Natural killer cell (primary cell): Measurements from ENCODE around the gene NADK2. TPM values are rescaled to one million over a fixed set of nuclear protein-coding genes. Genes with fewer than 3 reads are reported as not detected.
"Not testable (repeated sequence)": the region's sequence is repeated elsewhere in the genome, so short reads cannot be mapped to it uniquely, and the experiment has no call there.

Source experiments
- ATAC-seq, 3 donors: fragments of 150-1000 bp in 2 of 3; fragments of 200-7000 bp in 1 of 3; cut with Tn5 transposase; 1 replicate in 1 of 3; 2 replicates in 2 of 3; pipeline ENCODE4 v1.10.0; 2021; ENCODE audit warnings: mild to moderate bottlenecking in 2 of 3, moderate library complexity in 2 of 3
- DNase-seq, 2 donors: peaks; one replicate each; pipeline versions ENCODE4 v3.0.0 to v3.0.0-alpha.2; 2013 to 2021; ENCODE audit warnings: mixed read lengths in 1 of 2
- H3K27ac ChIP-seq: one replicate; pipeline ENCODE4 v1.5.1; 2013; ENCODE audit warnings: mild to moderate bottlenecking, low read length
- H3K27me3 ChIP-seq: one replicate; pipeline ENCODE4 v1.6.1; 2013; ENCODE audit warnings: low read length; ENCODE audit not compliant: control insufficient read depth, insufficient read depth
- H3K36me3 ChIP-seq: one replicate; pipeline ENCODE4 v1.6.1; 2013; ENCODE audit warnings: low read length; ENCODE audit not compliant: control insufficient read depth, insufficient read depth
- H3K4me1 ChIP-seq: one replicate; pipeline ENCODE4 v1.6.1; 2013; ENCODE audit warnings: low read length; ENCODE audit not compliant: control insufficient read depth, insufficient read depth
- H3K4me3 ChIP-seq: one replicate; pipeline ENCODE4 v1.5.1; 2013; ENCODE audit warnings: low read length
- H3K9me3 ChIP-seq: one replicate; pipeline ENCODE4 v1.6.1; 2013; ENCODE audit warnings: low read length; ENCODE audit not compliant: control insufficient read depth, insufficient read depth
- H3K27ac Mint-ChIP-seq, 2 donors: one replicate each; pipeline ENCODE4 v1.8.0; 2022; ENCODE audit warnings: mild to moderate bottlenecking in 2 of 2, mixed read lengths in 2 of 2, moderate library complexity in 1 of 2
- H3K27me3 Mint-ChIP-seq, 2 donors: one replicate each; pipeline ENCODE4 v1.8.0; 2022; ENCODE audit warnings: low read depth in 2 of 2, mixed read lengths in 2 of 2
- H3K36me3 Mint-ChIP-seq: one replicate; pipeline ENCODE4 v1.8.0; 2022; ENCODE audit warnings: mixed read lengths
- H3K4me1 Mint-ChIP-seq, 2 donors: one replicate each; pipeline ENCODE4 v1.8.0; 2022; ENCODE audit warnings: mixed read lengths in 2 of 2
- H3K4me3 Mint-ChIP-seq: one replicate; pipeline ENCODE4 v1.8.0; 2022; ENCODE audit warnings: mild to moderate bottlenecking, moderate library complexity, mixed read lengths
- H3K9me3 Mint-ChIP-seq, 2 donors: one replicate each; pipeline ENCODE4 v1.8.0; 2022; ENCODE audit warnings: mixed read lengths in 2 of 2
- CTCF ChIP-seq: fragments of 200-600 bp; IDR thresholded peaks from one replicate; pipeline ENCODE4 v1.8.0; 2022; ENCODE audit warnings: antibody characterized with exemption
- WGBS: methylation state at CpG from one replicate; pipeline ENCODE4 v1.1.7; 2013; ENCODE audit warnings: missing lambda C conversion rate; ENCODE audit not compliant: insufficient coverage; 5-methylcytosine and 5-hydroxymethylcytosine counted together
- intact Hi-C: fragments of 100-400 bp; cut with micrococcal nuclease; formaldehyde crosslinking; loops from one replicate; pipeline ENCODE4 v1.14.2; 2022
- total RNA-seq, 4 donors: library from RNA; stranded (reverse); fragments of 120-200 nt in 1 of 4; gene quantifications; one replicate each; pipeline versions ENCODE4 v1.2.3 to v1.2.4, GENCODE V29; 2013 to 2022

The NADK2 gene
- total RNA-seq, result 10 to 100 TPM; 13.1 to 16.2 (median 14.3) TPM
- total RNA-seq (2013), result 21.2 TPM

- ATAC-seq, result peak; percentile 86 to 93 (median 86)
- Mint-ChIP-seq H3K9me3 (no peaks in the 10 kb centered on the region), H3K27me3 (no peaks in the 10 kb centered on the region), H3K4me1 (peaks cover 25 to 42% of the 10 kb centered on the region in 2 donors), H3K36me3 (no peaks in the 10 kb centered on the region), H3K4me3 (peak within 1 kb of the TSS; percentile 93), H3K27ac (peak within 1 kb of the TSS; percentile 54 to 92)
- Histone ChIP-seq H3K36me3 (no peaks in the 10 kb centered on the region), H3K27me3 (no peaks in the 10 kb centered on the region), H3K9me3 (no peaks in the 10 kb centered on the region), H3K4me3 (peak within 1 kb of the TSS; percentile 91), H3K27ac (peak within 1 kb of the TSS; percentile 95), H3K4me1 (peaks cover 15% of the 10 kb centered on the region)
- intact Hi-C loops, result loop anchor here (1.0 to 10.0 kb wide), 4 partner anchors 90 to 1133 kb away; partner anchors contain the start of genes NIPBL, NUP155, SKP2 and WDR70
- DNase-seq, result peak; percentile 93 to 96
- TF ChIP-seq CTCF, result peak; percentile 66
- under 1% methylated on average over 100 of the region's 100 CpGs for WGBS
These were observed at the start of gene NADK2 for GRCh38 chr5:36241631-36242533. NADK2 (minus strand) TSS chr5:36241925; CDS start chr5:36241798, 127 bp downstream.

GRCh38 chr5:36285837-36286615 is 44.3 kb upstream of the NADK2 start:
- ATAC-seq (no peak), DNase-seq (no peak)
- no peaks in the 10 kb centered on the region for H3K27me3 ChIP-seq
- no peak overlapping the region for H3K27ac Mint-ChIP-seq
- TF ChIP-seq CTCF, result no peak
- H3K27ac ChIP-seq, result no peak overlapping the region
- peaks cover 8% of the 10 kb centered on the region in 2 donors for H3K27me3 Mint-ChIP-seq
- no peaks in the 10 kb centered on the region for H3K9me3 ChIP-seq
- no peak overlapping the region for H3K4me3 ChIP-seq
- no peaks in the 10 kb centered on the region for H3K36me3 Mint-ChIP-seq
- intact Hi-C loops, result no loop called here
- no peaks in the 10 kb centered on the region for H3K4me1 Mint-ChIP-seq
- H3K36me3 ChIP-seq, result no peaks in the 10 kb centered on the region
- H3K9me3 Mint-ChIP-seq, result peaks cover 0 to 2% of the 10 kb centered on the region in 2 donors
- 68% methylated on average over 2 of the region's 2 CpGs for WGBS
- H3K4me3 Mint-ChIP-seq, result no peak overlapping the region
- H3K4me1 ChIP-seq, result no peaks in the 10 kb centered on the region

GRCh38 chr5:36283775-36284174 is 42.0 kb upstream of the NADK2 start:
- ATAC-seq, H3K36me3 ChIP-seq, H3K4me1 Mint-ChIP-seq, H3K9me3 ChIP-seq, H3K27ac ChIP-seq, H3K27me3 Mint-ChIP-seq, DNase-seq, H3K27me3 ChIP-seq, H3K36me3 Mint-ChIP-seq, H3K4me1 ChIP-seq, H3K27ac Mint-ChIP-seq, H3K4me3 ChIP-seq, intact Hi-C loops, H3K9me3 Mint-ChIP-seq, H3K4me3 Mint-ChIP-seq: not testable (repeated sequence)
- 40% methylated on average over 1 of the region's 3 CpGs for WGBS

- Mint-ChIP-seq H3K27me3 (peaks cover 8 to 11% of the 10 kb centered on the region in 2 donors), H3K36me3 (no peaks in the 10 kb centered on the region), H3K27ac (no peak overlapping the region), H3K4me1 (no peaks in the 10 kb centered on the region), H3K9me3 (peaks cover 0 to 2% of the 10 kb centered on the region in 2 donors), H3K4me3 (no peak overlapping the region)
- Histone ChIP-seq H3K27ac (no peak overlapping the region), H3K27me3 (no peaks in the 10 kb centered on the region), H3K4me3 (no peak overlapping the region), H3K9me3 (no peaks in the 10 kb centered on the region), H3K36me3 (no peaks in the 10 kb centered on the region), H3K4me1 (no peaks in the 10 kb centered on the region)
- DNase-seq (no peak), ATAC-seq (no peak)
- TF ChIP-seq CTCF, result no peak
- intact Hi-C loops, result no loop called here
- WGBS, result 69% methylated on average over 2 of the region's 2 CpGs
These were observed 39.9 kb upstream of the NADK2 start for GRCh38 chr5:36281626-36282025.
